GM20000 (cell line): ENCODE results near the gene PTPN21.

Experiments
- DNase-seq: peaks from one replicate; pipeline ENCODE4 v3.0.0; 2012; ENCODE audit warnings: low spot score
- CTCF ChIP-seq: IDR thresholded peaks from 2 replicates; pipeline ENCODE4 v1.5.1; 2012; ENCODE audit warnings: mild to moderate bottlenecking, control low read depth; ENCODE audit errors: extremely low read depth, missing control alignments

PTPN21 gene

GRCh38 chr14:88521818-88522217 is 33.0 kb downstream of the PTPN21 start:
- no peak for TF ChIP-seq CTCF
- no peak for DNase-seq

- no peak for TF ChIP-seq CTCF
- no peak for DNase-seq
These were observed 34.9 kb downstream of the PTPN21 start for GRCh38 chr14:88519907-88520306.

GRCh38 chr14:88518592-88519512 is 36.0 kb downstream of the PTPN21 start:
- no peak for TF ChIP-seq CTCF
- DNase-seq, result no peak

GRCh38 chr14:88516861-88517357 is 37.9 kb downstream of the PTPN21 start:
- DNase-seq, result no peak
- no peak for TF ChIP-seq CTCF

- no peak for TF ChIP-seq CTCF
- no peak for DNase-seq
These were observed 39.1 kb downstream of the PTPN21 start for GRCh38 chr14:88515499-88516221.

GRCh38 chr14:88507208-88507607 is 47.6 kb downstream of the PTPN21 start:
- TF ChIP-seq CTCF, result no peak
- DNase-seq, result no peak

GRCh38 chr14:88505621-88506020 is 49.2 kb downstream of the PTPN21 start:
- DNase-seq, result no peak
- no peak for TF ChIP-seq CTCF
